ENCODE data around the gene TGFBR3L.

DNA sequence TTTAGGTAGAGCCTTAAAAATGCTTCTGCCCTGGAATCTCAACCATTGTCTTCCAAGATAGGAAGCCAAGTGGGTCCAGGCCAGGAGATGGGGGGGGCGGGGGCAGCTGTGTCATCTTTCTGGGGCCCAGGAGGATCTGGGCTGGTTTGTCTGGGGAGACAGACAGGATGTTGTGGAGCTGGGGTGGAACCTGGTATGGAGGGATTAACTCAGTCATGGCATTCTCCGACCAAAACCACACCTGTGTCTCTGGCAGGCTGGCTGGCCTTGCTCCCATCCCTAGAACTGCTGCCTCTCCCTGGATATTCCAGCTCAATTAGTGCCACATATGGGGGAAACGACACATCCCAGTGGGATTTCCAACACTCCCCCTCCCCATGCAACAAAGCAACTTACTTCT, 13.7 kb upstream of the TGFBR3L start:
- TF ChIP-seq, protein P1, sequence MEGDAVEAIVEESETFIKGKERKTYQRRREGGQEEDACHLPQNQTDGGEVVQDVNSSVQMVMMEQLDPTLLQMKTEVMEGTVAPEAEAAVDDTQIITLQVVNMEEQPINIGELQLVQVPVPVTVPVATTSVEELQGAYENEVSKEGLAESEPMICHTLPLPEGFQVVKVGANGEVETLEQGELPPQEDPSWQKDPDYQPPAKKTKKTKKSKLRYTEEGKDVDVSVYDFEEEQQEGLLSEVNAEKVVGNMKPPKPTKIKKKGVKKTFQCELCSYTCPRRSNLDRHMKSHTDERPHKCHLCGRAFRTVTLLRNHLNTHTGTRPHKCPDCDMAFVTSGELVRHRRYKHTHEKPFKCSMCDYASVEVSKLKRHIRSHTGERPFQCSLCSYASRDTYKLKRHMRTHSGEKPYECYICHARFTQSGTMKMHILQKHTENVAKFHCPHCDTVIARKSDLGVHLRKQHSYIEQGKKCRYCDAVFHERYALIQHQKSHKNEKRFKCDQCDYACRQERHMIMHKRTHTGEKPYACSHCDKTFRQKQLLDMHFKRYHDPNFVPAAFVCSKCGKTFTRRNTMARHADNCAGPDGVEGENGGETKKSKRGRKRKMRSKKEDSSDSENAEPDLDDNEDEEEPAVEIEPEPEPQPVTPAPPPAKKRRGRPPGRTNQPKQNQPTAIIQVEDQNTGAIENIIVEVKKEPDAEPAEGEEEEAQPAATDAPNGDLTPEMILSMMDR (conservative IDR thresholded peaks at IDR 0.05) = no peak
- no peak for TF ChIP-seq ZFX (IDR thresholded peaks at IDR 0.05)

Measured in C4-2B (cell line).